ENCODE results near the gene MPZL2.
A peak's percentile ranks its signal among the peaks of the same experiment; 100 is the strongest.

MPZL2 gene

DNA sequence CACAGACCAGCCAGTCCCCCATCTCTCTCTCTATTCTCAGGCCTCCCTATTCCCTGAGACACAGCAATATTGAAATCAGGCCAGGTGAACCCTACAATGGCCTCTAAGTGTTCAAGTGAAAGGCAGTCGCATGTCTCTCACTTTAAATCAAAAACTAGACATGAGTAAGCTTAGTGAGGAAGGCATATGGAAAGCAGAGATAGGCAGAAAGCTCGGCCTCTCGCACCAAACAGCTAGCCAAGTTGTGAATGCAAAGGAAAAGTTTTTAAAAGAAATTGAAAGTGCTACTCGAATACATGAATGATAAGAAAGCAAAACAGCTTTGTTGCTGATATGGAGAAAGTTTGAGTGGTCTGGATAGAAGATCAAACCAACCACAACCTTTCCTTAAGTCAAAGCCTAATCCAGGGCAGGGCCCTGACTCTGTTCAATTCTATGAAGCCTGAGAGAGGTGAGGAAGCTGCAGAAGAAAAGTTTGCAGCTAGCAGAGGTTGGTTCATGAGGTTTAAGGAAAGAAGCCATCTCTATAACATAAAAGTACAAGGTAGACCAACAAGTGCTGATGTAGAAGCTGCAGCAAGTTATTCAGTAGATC, 19.8 kb upstream of the MPZL2 start:
- DNase-seq (ENCODE audit: low read depth), result no peak

DNA sequence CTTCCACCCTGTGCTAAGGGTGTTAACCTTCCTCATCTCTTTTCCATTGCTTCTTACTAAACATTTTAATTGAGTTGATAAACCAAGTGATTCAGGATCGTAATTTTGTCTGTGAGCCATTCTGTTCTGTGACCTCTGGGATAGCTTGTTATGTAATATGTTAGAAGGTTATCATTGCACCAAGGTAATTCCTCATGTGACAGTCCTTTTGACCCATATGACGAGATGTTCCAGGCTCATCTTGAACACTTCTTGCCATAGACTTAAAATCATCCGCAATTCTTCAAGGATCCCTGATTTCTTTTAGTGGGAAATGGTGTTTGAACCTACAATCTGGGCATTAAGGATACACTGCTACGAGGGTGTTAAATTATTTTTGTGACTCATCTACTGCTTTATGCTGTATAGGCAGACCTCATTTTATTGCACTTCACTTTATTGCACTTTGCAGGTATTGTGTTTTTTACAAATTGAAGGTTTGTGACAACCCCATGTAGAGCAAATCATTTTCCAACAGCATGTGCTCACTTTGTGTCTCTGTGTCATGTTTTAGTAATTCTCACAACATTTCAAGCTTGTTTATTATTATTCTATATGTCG, 19.0 kb upstream of the MPZL2 start:
- no peak for DNase-seq (ENCODE audit: low read depth)

DNA sequence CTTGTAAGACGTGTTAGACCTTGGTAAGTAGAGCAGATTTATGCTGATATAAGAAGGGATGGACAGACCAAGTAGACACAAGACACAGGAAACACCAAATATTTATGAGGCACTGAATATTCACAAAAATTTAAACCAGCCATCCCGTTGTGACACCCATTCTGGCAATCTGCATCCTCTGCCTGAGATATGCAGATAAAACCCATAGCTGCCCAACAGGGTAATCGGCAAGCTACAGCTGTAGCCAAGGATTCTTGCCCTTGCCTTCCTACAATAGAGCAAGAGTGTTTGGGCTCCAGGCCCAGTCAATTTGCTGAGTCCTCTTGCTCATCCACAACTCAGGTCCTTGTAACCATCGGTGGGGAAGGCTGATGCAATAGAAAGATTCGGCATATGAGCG, 18.5 kb upstream of the MPZL2 start:
- no peak for DNase-seq (ENCODE audit: low read depth)

DNA sequence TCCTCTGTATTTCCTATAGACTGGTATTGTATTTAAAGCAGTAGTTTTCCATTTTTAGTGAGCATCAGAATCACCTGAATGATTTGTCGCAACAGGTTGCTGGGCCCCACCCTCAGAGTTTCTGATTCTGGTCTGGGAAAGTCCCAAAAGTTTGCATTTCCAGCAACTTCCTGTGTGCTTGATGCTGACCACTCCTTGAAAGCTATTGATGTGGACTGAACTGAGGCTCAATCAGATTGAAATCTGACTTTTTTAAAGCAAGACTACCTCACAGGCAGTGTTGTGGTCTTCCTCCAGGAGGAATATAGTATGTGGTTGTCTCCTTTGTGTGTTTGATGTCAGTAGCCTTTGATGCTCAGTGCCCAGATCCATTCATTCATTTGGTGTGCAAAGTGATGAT, 17.2 kb upstream of the MPZL2 start:
- no peak for DNase-seq (ENCODE audit: low read depth)

DNA sequence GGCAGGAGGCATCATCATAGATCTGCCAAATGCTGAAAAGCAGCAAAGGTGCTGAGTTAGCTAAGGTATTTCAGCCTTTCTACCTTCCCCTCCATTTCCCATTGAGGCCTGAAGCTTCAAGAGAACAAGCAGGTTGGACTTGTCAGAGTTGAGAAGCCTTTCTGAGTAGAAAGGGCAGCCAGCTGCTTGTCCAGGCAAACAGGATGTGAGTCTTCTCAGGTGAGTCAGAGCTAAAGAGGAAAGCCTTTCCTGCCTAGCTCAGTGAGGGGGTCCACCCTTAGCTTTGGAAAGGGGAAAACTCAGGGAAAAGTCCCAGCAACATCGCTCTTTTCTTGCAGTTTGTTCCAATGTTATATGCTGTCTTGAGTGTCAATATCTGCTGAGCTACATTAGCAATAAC, 13.2 kb upstream of the MPZL2 start:
- no peak for DNase-seq (ENCODE audit: low read depth)

DNA sequence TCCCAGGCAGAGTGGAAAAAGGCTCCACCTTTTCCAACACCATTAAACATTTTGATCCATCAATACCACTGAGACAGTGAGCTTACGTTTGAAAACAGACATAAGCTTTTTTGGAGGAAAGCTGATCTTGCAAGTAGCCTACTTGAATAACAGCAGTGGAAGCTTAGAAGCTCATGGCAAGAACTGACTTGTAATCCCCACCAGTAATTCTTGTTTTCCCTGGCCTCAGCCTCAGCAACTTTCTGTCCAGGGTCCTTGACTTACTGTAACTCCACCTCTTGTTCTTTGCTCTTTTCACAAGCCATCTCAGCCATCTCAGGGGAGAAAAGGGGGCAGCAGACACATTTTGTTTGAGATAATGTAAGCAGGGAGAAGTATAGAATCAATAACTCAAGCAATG, 12.3 kb upstream of the MPZL2 start:
- no peak for DNase-seq (ENCODE audit: low read depth)

DNA sequence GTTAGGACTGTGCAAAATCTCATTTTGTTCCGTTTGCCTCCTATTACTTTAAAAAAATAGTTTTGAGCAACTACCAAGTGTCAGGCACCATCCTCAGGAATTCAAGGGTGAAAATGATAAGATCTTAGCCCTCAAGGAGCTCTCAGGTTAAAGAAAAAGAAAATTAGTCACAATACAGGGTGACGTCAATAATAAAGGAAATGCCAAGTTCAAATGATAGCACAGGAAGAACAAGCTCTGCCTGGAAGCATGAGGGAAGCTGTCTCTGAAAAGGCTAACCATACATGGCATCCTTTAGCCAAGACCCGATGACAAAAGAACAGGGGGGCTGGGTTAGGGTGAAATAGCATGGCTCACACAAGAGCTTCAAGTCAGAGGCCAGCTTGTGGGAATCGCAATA, 11.1 kb upstream of the MPZL2 start:
- no peak for DNase-seq (ENCODE audit: low read depth)

DNA sequence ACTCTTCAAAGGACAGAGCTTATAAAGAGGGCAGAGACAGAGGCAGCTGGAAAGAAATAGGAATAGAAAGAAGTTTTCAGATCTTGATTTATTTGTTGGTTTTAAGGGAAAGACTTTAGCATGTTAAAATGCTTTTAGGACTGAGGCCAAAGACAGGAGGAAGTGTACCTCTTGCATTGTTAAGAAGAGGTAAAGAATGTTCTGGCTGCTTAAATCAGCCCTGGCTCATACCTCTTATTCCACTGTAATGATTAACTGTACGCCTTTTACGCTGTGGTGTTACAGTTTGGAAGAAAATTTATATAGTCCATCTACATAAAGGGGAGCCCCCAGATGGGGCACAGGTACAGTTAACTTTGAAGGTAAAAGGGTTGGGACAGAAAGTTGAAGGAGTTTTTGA, 10.1 kb upstream of the MPZL2 start:
- no peak for DNase-seq (ENCODE audit: low read depth)

DNA sequence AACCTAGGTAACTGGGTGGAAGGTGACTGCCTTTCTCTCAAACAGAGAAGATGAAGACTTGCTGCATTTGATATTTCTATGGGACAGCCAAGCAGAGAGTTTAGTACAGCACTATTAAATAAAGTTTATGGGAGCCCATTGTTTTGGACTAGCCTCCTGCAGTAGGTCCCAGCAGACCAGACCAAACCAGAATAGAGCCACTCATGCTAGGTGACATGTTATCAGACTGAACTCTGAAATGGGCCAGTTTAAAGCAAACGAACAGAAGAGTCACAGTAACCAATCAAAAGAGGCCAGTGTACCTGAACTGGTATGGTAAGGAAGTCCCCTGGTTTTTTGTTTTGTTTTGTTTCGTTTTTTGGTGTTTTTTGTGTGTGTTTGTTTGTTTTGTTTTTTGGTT, 7.9 kb upstream of the MPZL2 start:
- no peak for DNase-seq (ENCODE audit: low read depth)

DNA sequence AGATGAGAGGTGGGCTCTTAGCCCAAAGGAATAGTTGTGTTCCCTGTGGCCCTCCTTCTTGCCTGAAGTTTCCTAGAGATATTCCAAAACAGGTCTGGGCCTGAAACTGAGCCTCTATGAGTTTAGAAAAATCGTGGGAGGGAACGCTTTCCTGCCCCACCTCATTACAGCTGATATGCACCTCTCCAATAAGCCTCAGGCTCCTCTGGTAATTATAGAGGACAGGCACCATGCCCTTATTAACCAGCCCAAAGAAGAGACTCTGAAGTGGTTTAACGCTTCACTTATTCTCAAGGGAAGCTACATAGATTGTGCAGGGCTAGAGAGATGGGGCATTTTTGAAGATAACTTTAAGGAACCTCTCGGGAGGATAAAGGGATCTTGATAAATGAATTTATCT, 3.4 kb upstream of the MPZL2 start:
- no peak for DNase-seq (ENCODE audit: low read depth)

DNA sequence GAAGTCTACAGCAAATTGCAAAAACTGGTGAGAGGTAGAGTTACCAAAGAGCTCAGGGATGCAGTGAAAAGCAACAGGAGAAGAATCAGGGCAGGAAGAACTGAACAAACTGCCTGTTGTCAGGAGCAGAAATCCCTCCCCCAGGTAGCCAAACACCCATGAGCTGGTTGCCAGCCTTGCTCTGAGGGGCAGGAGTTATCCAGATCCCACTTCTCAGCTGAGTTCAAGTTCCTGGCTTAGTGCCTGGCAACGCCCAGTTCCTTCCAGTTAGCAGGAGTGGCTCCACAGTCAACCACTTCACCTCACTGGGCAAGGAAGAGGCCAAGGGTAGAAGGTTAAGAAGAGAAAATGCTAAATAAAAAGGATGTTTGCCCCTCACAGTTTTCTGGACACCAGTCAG, 1.9 kb upstream of the MPZL2 start:
- no peak for DNase-seq (ENCODE audit: low read depth)

DNA sequence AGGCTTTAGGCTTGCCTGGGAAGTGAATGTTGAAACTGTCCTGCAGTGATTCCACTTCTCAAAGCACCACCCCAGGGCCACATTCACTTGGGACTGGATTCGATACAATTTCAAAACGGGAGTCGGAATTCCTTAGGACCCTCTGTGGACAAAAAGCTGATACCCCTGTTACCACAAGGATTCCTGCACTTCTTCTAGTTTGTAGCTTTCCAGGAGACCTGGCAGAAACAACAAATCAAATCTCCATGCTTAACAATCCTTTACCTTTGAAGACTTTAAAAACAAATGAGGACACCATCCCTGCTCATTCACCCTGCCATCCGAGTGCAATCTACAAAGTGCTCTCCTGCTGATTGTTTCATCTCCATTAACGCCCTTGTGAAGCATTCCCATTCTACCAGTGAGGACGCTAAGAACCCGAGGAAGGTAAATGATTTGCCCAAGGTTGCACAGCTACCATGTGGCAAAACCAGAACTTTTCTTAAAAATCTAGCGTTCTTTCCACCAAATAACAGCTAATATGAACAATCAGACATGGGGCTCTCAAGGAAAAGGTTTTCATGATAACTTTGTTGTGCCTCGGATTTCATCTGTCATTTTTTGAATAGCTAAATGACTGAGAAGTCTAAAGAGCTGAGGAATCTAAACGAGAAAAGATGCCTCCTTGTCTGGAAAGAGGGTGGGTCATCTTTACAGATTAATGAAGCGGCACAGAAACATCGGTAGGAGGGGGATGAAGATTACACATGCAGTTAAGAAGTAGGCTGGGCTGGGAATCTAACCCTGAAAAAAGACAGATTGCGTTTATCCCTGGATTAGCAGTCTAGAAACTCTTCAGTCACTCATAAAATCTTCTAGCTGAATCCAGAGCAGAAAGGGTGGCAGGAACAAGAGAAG, 720 bp upstream of the MPZL2 start:
- DNase-seq (ENCODE audit: low read depth), result no peak

DNA sequence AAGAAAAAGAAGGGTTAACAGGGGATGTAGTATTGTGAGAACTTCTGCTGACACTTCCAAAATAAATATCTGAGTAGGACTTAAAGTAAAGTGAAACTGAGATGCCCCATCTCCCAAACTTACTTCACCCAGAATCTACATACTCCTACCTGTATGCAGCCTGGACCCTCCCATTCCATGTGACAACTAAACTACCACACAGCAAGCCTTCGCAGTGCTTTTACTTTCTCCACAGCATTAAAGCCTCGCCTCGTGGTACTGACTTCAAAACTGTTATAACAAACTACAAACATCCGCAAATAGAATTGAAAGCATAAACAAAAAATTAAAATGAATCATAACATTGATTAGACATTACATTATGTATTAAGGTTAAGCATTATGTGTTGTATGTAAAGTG, 985 bp downstream of the MPZL2 start:
- DNase-seq (ENCODE audit: low read depth), result no peak

DNA sequence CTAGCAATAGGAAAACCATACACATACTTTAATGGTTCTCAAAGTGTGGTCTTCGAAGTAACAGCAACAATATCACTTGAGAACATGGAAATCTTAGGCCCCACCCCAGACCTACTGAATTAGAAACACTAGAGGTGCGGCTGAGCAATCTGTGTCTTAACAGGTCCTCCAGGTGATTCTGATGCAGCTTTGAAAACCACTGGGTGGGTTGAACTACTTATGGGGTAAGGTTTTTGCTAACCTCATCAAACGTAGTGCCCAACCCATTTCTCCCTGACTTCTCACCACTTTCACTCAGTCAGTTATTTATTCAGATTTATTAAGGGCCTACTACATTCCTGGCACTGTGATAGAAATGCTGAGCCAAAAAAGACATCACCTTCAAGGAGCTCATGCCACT, 3.7 kb downstream of the MPZL2 start:
- DNase-seq (ENCODE audit: low read depth), result no peak

DNA sequence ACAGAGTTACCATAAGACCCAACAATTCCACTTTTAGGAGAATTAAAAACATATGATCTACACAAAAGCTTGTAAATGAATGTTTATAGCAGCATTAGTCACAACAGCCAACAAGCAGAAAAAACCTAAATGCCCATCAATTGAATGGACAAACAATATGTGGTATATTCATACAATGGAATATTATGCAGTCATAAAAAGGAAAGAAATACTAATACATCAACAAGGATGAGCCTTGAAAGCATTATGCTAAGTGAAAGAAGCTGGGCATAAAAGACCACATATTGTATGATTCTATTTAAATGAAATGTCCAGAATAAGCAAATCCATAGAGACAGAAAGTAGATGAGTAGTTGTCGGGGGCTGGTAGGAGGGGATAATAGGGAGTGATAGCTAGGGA, 5.0 kb downstream of the MPZL2 start:
- no peak for DNase-seq (ENCODE audit: low read depth)

DNA sequence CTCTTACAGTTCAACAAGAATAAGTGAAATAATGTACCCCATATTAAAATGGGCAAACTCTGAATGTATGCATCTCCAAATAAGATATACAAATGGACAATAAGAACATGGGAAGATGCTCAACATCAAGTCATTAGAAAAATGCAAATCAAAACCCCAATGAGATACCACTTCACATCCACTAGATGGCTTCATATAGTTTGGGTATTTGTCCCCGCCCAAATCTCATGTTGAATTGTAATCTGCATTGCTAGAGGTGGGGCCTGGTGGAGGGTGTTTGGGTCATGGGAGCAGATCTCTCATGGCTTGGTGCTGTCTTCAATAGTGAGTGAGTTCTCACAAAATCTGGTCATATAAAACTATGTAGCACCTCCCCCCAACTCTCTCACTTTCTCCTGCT, 5.7 kb downstream of the MPZL2 start:
- DNase-seq (ENCODE audit: low read depth), result no peak

DNA sequence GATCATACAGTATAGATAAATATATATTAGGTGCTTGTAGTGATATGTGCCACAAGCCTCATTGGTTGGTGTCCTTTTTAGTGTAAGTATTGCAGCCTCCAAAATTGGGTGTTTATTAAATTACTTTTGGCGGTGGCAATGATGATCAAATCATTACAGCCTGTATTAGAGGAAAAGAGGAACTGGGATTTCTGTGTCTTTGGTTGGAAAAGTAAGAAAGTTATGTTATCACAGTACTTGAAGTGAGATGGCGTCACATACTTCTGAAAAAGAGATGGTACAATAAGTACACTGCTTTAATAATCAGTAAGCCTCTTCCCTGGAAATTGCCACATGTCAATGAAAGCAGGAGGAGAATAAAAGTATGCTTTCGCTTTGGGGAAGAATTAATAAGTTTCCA, 11.4 kb downstream of the MPZL2 start:
- DNase-seq (ENCODE audit: low read depth), result no peak

DNA sequence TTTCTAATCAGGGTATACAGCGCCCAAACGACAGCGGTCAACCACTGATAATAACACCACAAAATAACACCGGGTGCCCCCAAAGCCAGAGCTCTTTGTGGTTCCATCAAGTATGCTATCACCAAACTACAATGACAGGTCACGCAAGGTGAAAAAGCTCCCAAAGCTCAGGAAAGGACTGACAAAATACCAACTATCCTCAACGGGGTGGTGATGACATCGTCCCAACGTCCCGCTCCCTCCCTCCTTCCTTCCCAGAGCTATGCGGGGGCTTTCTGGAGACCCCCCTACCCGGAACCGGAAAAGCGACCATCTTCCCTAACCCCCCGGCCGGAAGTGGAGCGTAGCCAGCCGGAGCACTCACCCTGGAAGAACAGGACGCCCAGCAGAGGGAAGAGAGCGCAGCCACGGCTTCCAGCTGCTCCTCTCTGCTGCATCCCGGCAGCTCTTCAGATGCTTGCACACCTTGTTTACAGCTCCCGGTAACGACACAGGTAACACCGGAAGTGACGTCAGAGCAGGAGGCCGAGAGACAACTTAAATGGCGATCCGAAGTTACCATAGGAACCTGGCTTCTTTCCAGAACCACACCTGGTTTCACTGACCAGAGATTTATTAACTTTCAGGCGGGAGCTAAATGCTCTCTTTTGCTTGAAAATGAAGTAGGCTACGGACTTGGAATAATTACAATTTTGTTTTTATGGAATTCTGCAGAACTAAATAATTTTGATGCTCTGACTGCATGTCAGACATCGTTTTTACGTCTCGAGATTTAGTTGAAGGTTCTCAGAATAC, 12.0 kb downstream of the MPZL2 start, which contains the start of gene MPZL3:
MPZL3 (minus strand) TSS at position 508 of the 795 bp plus-strand sequence; CDS start at position 437, 71 bp downstream.
- DNase-seq (ENCODE audit: low read depth), result peak; percentile 79

DNA sequence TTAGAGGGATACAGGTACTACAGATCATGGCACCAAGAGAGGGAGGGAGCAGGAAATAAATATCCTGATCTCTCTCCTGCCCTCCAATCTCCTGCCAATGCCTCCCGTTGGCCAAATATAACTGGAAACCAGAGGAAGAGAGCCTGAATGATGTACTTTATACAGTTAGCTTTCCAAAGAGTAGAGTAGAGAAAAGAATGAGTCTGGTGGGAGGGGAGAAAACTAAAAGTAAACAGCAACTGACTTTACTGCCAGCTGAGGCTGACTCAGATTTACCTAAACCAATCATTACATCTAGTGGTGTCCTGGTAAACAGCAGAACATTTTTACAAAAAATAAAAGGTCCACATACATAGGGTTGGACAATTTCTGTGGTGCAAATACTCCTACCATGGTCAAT, 17.1 kb downstream of the MPZL2 start:
- no peak for DNase-seq (ENCODE audit: low read depth)

DNA sequence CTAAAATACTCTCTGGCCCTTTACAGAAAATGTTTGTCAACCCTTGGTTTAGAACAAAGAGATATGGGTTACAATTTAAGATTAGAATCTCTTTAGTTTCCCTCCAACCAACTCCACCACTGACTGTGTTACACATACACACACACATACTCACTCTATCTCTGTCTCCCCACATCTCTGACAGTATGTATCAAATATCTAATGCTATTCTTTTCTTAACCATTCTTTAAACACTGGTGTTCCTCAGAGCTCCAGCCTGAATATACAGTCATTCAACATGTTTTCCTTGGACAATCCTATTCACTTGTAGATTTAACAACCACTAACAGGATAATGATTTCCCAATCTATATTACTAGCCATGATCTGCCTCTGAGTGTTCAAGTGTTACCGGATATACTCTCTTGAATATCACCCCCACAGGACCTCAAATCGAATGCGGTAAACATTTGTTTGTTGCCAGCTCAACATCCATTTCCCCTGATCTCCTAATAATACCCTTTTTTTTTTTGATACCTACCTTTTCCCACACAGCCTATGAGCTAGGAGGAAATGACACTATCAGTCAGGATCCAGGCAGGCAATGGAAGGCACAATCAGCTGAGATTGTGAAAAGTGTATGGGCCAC, 18.0 kb downstream of the MPZL2 start:
- no peak for DNase-seq (ENCODE audit: low read depth)

DNA sequence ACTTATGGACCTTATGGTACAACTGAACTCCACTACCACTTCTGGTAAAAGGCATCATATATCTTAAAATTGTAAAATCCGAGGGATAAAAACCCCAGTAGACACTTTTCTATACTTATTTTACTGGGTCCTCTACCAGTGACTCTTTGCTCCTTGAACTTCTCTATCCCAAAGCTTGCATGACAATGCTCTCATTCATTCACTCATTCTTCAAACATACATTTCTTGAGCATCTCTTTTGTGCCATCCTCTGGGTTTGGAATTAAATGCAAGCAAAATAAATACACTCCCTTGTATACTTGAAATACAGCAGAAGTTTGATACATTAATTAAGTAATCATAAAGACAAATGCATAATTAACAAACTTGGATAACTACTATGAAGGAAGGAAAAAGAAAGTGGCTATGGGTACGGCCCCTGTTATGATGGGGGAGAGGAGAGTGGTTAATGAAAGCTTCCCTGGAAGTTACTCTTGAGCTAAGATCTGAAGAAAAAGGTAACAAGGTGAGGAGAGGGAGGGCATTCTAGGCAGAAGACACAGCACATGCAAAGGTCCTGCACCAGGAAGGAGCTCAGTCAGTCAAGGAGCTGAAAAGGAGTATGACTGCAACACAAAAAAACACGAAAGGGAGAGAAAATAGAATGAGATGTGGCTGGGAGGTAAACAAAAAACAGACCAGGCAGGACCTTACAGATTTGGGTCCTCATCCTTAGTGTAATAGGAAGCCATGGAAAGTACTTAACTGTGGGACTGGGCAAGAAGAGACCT, 19.9 kb downstream of the MPZL2 start:
- DNase-seq (ENCODE audit: low read depth), result no peak
